AG10803 (cell line): ENCODE measurements around the gene E2F8.

Experiments used
- DNase-seq: peaks from one replicate; pipeline ENCODE4 v3.0.0; 2010; ENCODE audit warnings: low read depth
- H3K4me3 ChIP-seq: 2 replicates; pipeline ENCODE4 v1.5.1; 2011; ENCODE audit warnings: mild to moderate bottlenecking, low read length, control low read depth
- CTCF ChIP-seq: conservative IDR thresholded peaks from 2 replicates; pipeline ENCODE4 v1.5.1; 2011; ENCODE audit warnings: mild to moderate bottlenecking, low read length, control low read depth, inconsistent platforms

The E2F8 gene

DNA sequence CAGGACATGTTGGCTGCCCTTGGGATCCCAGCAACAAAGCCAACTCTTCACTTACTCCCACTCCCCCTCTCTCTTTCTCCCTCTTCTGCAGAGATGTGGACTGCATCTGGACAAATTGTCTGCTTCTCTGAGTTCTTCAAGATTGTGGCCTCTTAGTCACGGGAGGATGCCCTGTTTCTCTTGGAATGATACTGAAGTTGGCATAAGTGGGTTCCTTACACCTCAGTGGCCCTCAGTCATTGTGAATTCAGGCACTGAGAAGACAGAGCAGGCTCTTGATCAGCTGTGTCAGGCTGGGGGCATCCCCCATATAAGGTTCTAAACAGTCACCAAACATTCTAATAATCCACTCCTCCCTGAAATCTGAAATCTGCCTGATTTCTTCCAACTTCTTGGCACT is 6.1 kb upstream of the E2F8 start:
- TF ChIP-seq CTCF: no peak
- H3K4me3 ChIP-seq: no peak overlapping the region
- no peak for DNase-seq

DNA sequence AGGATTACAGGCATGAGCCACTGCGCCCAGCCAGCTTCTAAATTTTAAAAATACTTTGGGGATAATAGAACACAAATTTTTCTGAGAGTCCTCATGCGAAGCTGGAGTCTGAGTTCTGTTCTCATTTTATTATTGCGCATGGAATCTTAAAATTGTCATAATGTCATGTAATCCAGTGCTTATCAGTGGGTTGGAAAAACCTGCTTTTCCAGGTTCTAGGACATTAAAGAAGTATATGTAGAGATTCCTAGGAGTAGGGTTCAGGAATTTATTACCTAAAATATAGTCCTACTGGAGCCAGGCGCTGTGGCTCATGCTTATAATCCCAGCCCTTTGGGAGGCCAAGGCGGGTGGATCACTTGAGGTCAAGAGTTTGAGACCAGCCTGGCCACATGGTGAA is 4.6 kb upstream of the E2F8 start:
- no peak for DNase-seq
- TF ChIP-seq CTCF: no peak

GRCh38 chr11:19244621-19245020 is 3.9 kb upstream of the E2F8 start:
- DNase-seq: no peak
- TF ChIP-seq CTCF: no peak
- H3K4me3 ChIP-seq: no peak overlapping the region

More for the DNA sequence above, 4.6 kb upstream of the E2F8 start:
- no peak overlapping the region for H3K4me3 ChIP-seq

- H3K4me3 ChIP-seq: no peak overlapping the region
- DNase-seq: peak; percentile 48
- TF ChIP-seq CTCF: no peak
Observed at GRCh38 chr11:19244084-19244483, 3.3 kb upstream of the E2F8 start.

DNA sequence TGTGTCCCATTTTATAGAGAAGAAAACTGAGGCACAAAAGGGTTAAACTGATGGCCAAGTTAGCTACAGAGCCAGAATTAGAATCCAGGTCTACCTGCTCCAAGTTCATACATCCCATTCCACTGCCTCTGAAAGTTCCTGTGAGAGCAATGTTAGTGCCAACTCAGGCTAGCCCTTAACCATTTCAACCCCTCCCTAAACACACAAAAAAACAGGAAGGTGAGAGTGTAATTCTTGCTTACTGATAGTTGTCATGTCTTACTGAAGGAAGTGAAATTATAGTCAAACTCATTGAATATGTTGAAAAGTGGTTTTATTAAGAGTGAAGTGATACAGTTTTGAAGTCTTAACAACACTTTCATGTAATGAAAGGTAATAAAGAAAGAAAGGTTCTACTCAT is 2.9 kb upstream of the E2F8 start:
- no peak for TF ChIP-seq CTCF
- no peak overlapping the region for H3K4me3 ChIP-seq

GRCh38 chr11:19243143-19243542 is 2.4 kb upstream of the E2F8 start:
- H3K4me3 ChIP-seq: no peak overlapping the region
- no peak for DNase-seq
- TF ChIP-seq CTCF: no peak

More for the DNA sequence above, 2.9 kb upstream of the E2F8 start:
- DNase-seq: no peak

DNA sequence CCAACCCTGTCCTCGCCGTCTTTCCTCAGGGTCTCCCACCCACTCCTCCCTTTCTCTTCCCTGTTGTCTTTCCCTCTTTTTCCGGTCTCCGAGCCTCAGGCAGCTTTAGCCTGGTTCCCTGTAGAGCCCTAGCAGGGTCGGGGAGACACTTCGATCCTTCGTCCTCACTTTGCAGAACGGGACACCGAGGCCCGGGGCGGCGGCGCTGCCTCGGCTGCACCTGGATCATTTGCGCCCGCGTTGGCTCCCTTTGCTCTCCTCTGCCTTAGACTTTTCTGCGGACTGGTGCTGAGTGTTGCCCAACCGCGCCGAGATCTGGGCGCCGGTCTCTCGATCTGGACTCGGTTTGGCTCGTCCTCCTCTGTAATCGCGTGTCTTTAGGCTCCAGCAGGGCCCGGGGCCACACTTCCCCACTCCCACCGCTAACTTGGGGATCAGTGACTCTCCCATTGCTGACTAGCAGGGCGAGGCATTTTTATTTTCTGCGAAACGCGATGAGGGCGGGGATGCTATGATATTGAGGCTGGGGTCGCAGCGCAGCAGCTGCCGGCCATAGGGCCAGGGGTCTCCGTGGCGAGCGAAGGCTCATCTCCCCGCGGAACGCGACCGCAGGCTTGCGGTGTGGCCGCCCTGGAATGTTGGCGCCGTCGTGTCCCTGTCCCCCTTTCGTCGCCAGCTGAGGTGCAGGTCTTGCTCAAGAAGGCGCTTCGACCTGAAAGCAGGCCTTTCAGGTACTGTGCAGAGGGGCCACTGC is 1.6 kb upstream of the E2F8 start:
- no peak for TF ChIP-seq CTCF
- H3K4me3 ChIP-seq: peak overlapping the region; percentile 89
- DNase-seq: no peak
